Measurements from ENCODE around the gene CCDC170.

CCDC170 gene

GRCh38 chr6:151641028-151641427, 147.2 kb downstream of the CCDC170 start:
- no peaks in the 10 kb centered on the region for H3K4me1 ChIP-seq (ENCODE audit: control insufficient read depth, low read depth, low read length)
- no peak overlapping the region for H3K27ac ChIP-seq (ENCODE audit: low read length)
- peaks cover 2% of the 10 kb centered on the region for H3K9me3 ChIP-seq (ENCODE audit: control insufficient read depth, low read depth, low read length)
- H3K4me3 ChIP-seq (ENCODE audit: low read length): no peak overlapping the region
- no peaks in the 10 kb centered on the region for H3K27me3 ChIP-seq (ENCODE audit: control insufficient read depth, insufficient read depth, low read length)
- H3K36me3 ChIP-seq (ENCODE audit: control insufficient read depth, low read depth, low read length): no peaks in the 10 kb centered on the region
- no peak overlapping the region for H3K9ac ChIP-seq (ENCODE audit: low read length)

- H3K4me3 ChIP-seq (ENCODE audit: low read length): peak overlapping the region; percentile 8
- no peaks in the 10 kb centered on the region for H3K36me3 ChIP-seq (ENCODE audit: control insufficient read depth, low read depth, low read length)
- no peak overlapping the region for H3K9ac ChIP-seq (ENCODE audit: low read length)
- H3K9me3 ChIP-seq (ENCODE audit: control insufficient read depth, low read depth, low read length): no peaks in the 10 kb centered on the region
- no peaks in the 10 kb centered on the region for H3K27me3 ChIP-seq (ENCODE audit: control insufficient read depth, insufficient read depth, low read length)
- H3K4me1 ChIP-seq (ENCODE audit: control insufficient read depth, low read depth, low read length): peaks cover 4% of the 10 kb centered on the region
- H3K27ac ChIP-seq (ENCODE audit: low read length): no peak overlapping the region
Measured at GRCh38 chr6:151647976-151648639, 154.3 kb downstream of the CCDC170 start.

- H3K36me3 ChIP-seq (ENCODE audit: control insufficient read depth, low read depth, low read length): no peaks in the 10 kb centered on the region
- H3K9me3 ChIP-seq (ENCODE audit: control insufficient read depth, low read depth, low read length): peaks cover 4% of the 10 kb centered on the region
- H3K4me3 ChIP-seq (ENCODE audit: low read length): no peak overlapping the region
- no peak overlapping the region for H3K9ac ChIP-seq (ENCODE audit: low read length)
- no peak overlapping the region for H3K27ac ChIP-seq (ENCODE audit: low read length)
- H3K4me1 ChIP-seq (ENCODE audit: control insufficient read depth, low read depth, low read length): peaks cover 4% of the 10 kb centered on the region
- no peaks in the 10 kb centered on the region for H3K27me3 ChIP-seq (ENCODE audit: control insufficient read depth, insufficient read depth, low read length)
Measured at GRCh38 chr6:151649835-151650234, 156.0 kb downstream of the CCDC170 start.

GRCh38 chr6:151651639-151652038, 157.8 kb downstream of the CCDC170 start:
- Histone ChIP-seq H3K27me3 (ENCODE audit: control insufficient read depth, insufficient read depth, low read length) (no peaks in the 10 kb centered on the region), H3K9me3 (ENCODE audit: control insufficient read depth, low read depth, low read length) (peaks cover 7% of the 10 kb centered on the region), H3K4me1 (ENCODE audit: control insufficient read depth, low read depth, low read length) (peaks cover 4% of the 10 kb centered on the region), H3K36me3 (ENCODE audit: control insufficient read depth, low read depth, low read length) (no peaks in the 10 kb centered on the region), H3K4me3 (ENCODE audit: low read length) (no peak overlapping the region), H3K9ac (ENCODE audit: low read length) (no peak overlapping the region), H3K27ac (ENCODE audit: low read length) (no peak overlapping the region)

- Histone ChIP-seq H3K36me3 (ENCODE audit: control insufficient read depth, low read depth, low read length) (no peaks in the 10 kb centered on the region), H3K9ac (ENCODE audit: low read length) (no peak overlapping the region), H3K9me3 (ENCODE audit: control insufficient read depth, low read depth, low read length) (peaks cover 7% of the 10 kb centered on the region), H3K4me3 (ENCODE audit: low read length) (no peak overlapping the region), H3K27ac (ENCODE audit: low read length) (no peak overlapping the region), H3K4me1 (ENCODE audit: control insufficient read depth, low read depth, low read length) (peaks cover 4% of the 10 kb centered on the region), H3K27me3 (ENCODE audit: control insufficient read depth, insufficient read depth, low read length) (no peaks in the 10 kb centered on the region)
Measured at GRCh38 chr6:151652325-151652724, 158.5 kb downstream of the CCDC170 start.

GRCh38 chr6:151655099-151655498, 161.3 kb downstream of the CCDC170 start:
- Histone ChIP-seq H3K27ac (ENCODE audit: low read length) (no peak overlapping the region), H3K4me3 (ENCODE audit: low read length) (no peak overlapping the region), H3K9me3 (ENCODE audit: control insufficient read depth, low read depth, low read length) (peaks cover 7% of the 10 kb centered on the region), H3K4me1 (ENCODE audit: control insufficient read depth, low read depth, low read length) (no peaks in the 10 kb centered on the region), H3K27me3 (ENCODE audit: control insufficient read depth, insufficient read depth, low read length) (no peaks in the 10 kb centered on the region), H3K36me3 (ENCODE audit: control insufficient read depth, low read depth, low read length) (no peaks in the 10 kb centered on the region), H3K9ac (ENCODE audit: low read length) (no peak overlapping the region)

GRCh38 chr6:151656392-151656791, 162.6 kb downstream of the CCDC170 start:
- Histone ChIP-seq H3K4me1 (ENCODE audit: control insufficient read depth, low read depth, low read length) (no peaks in the 10 kb centered on the region), H3K27me3 (ENCODE audit: control insufficient read depth, insufficient read depth, low read length) (no peaks in the 10 kb centered on the region), H3K36me3 (ENCODE audit: control insufficient read depth, low read depth, low read length) (no peaks in the 10 kb centered on the region), H3K9ac (ENCODE audit: low read length) (no peak overlapping the region), H3K27ac (ENCODE audit: low read length) (no peak overlapping the region), H3K4me3 (ENCODE audit: low read length) (no peak overlapping the region), H3K9me3 (ENCODE audit: control insufficient read depth, low read depth, low read length) (peaks cover 7% of the 10 kb centered on the region)

- no peak overlapping the region for H3K27ac ChIP-seq (ENCODE audit: low read length)
- peaks cover 7% of the 10 kb centered on the region for H3K9me3 ChIP-seq (ENCODE audit: control insufficient read depth, low read depth, low read length)
- H3K4me3 ChIP-seq (ENCODE audit: low read length): no peak overlapping the region
- H3K9ac ChIP-seq (ENCODE audit: low read length): no peak overlapping the region
- no peaks in the 10 kb centered on the region for H3K4me1 ChIP-seq (ENCODE audit: control insufficient read depth, low read depth, low read length)
- no peaks in the 10 kb centered on the region for H3K27me3 ChIP-seq (ENCODE audit: control insufficient read depth, insufficient read depth, low read length)
- no peaks in the 10 kb centered on the region for H3K36me3 ChIP-seq (ENCODE audit: control insufficient read depth, low read depth, low read length)
Measured at GRCh38 chr6:151658091-151658490, 164.3 kb downstream of the CCDC170 start.

- Histone ChIP-seq H3K36me3 (ENCODE audit: control insufficient read depth, low read depth, low read length) (no peaks in the 10 kb centered on the region), H3K27ac (ENCODE audit: low read length) (no peak overlapping the region), H3K9ac (ENCODE audit: low read length) (no peak overlapping the region), H3K4me1 (ENCODE audit: control insufficient read depth, low read depth, low read length) (no peaks in the 10 kb centered on the region), H3K4me3 (ENCODE audit: low read length) (no peak overlapping the region), H3K9me3 (ENCODE audit: control insufficient read depth, low read depth, low read length) (peaks cover 7% of the 10 kb centered on the region), H3K27me3 (ENCODE audit: control insufficient read depth, insufficient read depth, low read length) (no peaks in the 10 kb centered on the region)
Measured at GRCh38 chr6:151659212-151659611, 165.4 kb downstream of the CCDC170 start.

GRCh38 chr6:151661509-151661908, 167.7 kb downstream of the CCDC170 start:
- no peak overlapping the region for H3K4me3 ChIP-seq (ENCODE audit: low read length)
- no peak overlapping the region for H3K27ac ChIP-seq (ENCODE audit: low read length)
- H3K9me3 ChIP-seq (ENCODE audit: control insufficient read depth, low read depth, low read length): no peaks in the 10 kb centered on the region
- H3K27me3 ChIP-seq (ENCODE audit: control insufficient read depth, insufficient read depth, low read length): no peaks in the 10 kb centered on the region
- H3K4me1 ChIP-seq (ENCODE audit: control insufficient read depth, low read depth, low read length): no peaks in the 10 kb centered on the region
- H3K9ac ChIP-seq (ENCODE audit: low read length): no peak overlapping the region
- no peaks in the 10 kb centered on the region for H3K36me3 ChIP-seq (ENCODE audit: control insufficient read depth, low read depth, low read length)

GRCh38 chr6:151661928-151662327, 168.1 kb downstream of the CCDC170 start:
- no peaks in the 10 kb centered on the region for H3K4me1 ChIP-seq (ENCODE audit: control insufficient read depth, low read depth, low read length)
- H3K9ac ChIP-seq (ENCODE audit: low read length): no peak overlapping the region
- no peaks in the 10 kb centered on the region for H3K27me3 ChIP-seq (ENCODE audit: control insufficient read depth, insufficient read depth, low read length)
- no peak overlapping the region for H3K4me3 ChIP-seq (ENCODE audit: low read length)
- H3K27ac ChIP-seq (ENCODE audit: low read length): no peak overlapping the region
- no peaks in the 10 kb centered on the region for H3K36me3 ChIP-seq (ENCODE audit: control insufficient read depth, low read depth, low read length)
- no peaks in the 10 kb centered on the region for H3K9me3 ChIP-seq (ENCODE audit: control insufficient read depth, low read depth, low read length)

- H3K4me3 ChIP-seq (ENCODE audit: low read length): no peak overlapping the region
- no peaks in the 10 kb centered on the region for H3K9me3 ChIP-seq (ENCODE audit: control insufficient read depth, low read depth, low read length)
- H3K36me3 ChIP-seq (ENCODE audit: control insufficient read depth, low read depth, low read length): no peaks in the 10 kb centered on the region
- no peaks in the 10 kb centered on the region for H3K27me3 ChIP-seq (ENCODE audit: control insufficient read depth, insufficient read depth, low read length)
- no peak overlapping the region for H3K27ac ChIP-seq (ENCODE audit: low read length)
- no peaks in the 10 kb centered on the region for H3K4me1 ChIP-seq (ENCODE audit: control insufficient read depth, low read depth, low read length)
- H3K9ac ChIP-seq (ENCODE audit: low read length): no peak overlapping the region
Measured at GRCh38 chr6:151663559-151663958, 169.7 kb downstream of the CCDC170 start.
